ENCODE data around the gene OR8D2.

The OR8D2 gene, protein sequence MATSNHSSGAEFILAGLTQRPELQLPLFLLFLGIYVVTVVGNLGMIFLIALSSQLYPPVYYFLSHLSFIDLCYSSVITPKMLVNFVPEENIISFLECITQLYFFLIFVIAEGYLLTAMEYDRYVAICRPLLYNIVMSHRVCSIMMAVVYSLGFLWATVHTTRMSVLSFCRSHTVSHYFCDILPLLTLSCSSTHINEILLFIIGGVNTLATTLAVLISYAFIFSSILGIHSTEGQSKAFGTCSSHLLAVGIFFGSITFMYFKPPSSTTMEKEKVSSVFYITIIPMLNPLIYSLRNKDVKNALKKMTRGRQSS

DNA sequence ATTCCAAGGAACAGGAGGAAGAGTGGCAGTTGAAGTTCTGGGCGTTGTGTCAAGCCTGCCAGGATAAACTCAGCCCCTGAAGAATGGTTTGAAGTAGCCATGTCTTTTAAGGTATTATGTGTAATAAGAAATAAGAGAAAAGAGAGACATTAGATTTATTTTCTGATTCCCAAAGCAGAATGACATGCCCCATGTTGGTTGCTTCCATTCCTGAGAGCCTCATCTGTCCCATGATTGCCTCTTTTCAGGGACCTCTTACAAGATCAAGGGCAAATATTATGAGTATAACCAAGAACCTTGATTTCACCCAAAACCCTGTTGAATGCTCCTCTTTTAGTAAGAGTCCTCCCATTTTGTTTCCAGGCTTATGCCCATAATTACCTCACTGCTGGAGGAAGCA, at the start of gene OR8D2:
OR8D2 (minus strand) TSS at position 101 of the 400 bp plus-strand sequence; CDS start at position 101, 0 bp downstream.
- no peak for DNase-seq (ENCODE audit: low read depth in 3 of 3)

DNA sequence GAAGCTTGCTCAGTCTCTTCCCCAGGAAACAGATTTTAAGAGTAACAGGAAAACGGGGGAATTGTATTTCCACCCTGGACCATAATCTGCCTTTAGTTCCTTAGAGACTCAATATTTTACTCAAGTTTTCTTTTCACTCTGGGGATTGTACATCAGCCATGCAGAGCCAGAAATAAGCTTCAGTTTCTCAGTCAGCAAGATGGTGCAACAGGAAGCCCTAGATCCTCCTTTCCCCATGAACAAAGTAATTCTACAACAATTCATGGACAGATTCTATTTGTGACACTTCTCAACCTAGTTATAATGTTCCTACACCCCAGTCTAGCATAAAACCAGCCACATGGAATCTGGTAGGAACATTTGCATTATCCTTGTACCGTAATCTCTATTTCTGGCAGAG, 39.6 kb upstream of the OR8D2 start:
- DNase-seq (ENCODE audit: low read depth in 3 of 3), result no peak

DNA sequence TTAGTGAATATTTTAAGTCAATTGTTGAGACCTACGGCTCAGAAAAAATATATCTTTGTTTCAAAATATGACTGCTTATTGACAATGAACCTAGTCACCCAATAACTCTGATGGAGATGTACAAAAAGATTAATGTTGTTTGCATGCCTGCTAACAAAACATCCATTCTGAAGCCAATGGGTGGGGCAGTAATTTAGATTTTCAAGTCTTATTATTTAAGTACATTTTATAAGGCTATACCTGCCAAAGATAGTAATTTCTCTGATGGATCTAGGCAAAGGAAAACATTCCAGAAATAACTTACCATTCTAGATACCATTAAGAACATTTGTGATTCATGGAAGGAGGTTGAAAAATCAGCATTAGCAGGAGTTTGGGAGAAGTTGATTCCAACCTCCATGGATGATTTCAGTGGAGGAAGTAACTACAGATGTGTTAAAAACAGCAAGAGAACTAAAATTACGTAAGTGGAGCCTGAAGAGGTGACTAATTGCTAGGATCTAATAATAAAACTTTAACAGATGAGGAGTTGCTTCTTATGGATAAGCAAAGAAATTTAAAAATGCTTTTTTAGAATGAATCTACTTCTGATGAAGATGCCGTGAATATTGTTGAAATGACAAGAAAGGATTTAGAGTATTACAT, 26.4 kb upstream of the OR8D2 start:
- DNase-seq (ENCODE audit: low read depth in 3 of 3), result no peak

DNA sequence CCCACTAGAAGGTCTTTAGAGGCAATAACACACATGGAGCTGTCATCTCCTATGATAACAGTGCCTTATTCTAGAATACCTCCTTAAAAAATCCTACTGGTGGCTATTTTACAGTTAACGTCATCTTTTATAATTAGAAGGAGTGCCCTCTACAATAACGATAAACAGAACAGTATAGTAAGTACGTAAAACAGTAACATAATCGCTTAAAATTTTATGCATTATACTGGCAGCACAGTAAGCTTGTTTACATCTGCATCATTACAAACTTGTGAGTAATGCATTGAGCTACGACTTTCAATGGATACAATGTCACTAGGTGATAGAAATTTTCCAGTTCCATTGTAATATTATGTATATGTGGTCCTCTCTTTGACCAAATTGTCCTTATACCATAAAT, 24.3 kb upstream of the OR8D2 start:
- DNase-seq (ENCODE audit: low read depth in 3 of 3), result no peak

- DNase-seq (ENCODE audit: low read depth in 3 of 3), result no peak
Measured at GRCh38 chr11:124340142-124340447, 20.1 kb upstream of the OR8D2 start.

DNA sequence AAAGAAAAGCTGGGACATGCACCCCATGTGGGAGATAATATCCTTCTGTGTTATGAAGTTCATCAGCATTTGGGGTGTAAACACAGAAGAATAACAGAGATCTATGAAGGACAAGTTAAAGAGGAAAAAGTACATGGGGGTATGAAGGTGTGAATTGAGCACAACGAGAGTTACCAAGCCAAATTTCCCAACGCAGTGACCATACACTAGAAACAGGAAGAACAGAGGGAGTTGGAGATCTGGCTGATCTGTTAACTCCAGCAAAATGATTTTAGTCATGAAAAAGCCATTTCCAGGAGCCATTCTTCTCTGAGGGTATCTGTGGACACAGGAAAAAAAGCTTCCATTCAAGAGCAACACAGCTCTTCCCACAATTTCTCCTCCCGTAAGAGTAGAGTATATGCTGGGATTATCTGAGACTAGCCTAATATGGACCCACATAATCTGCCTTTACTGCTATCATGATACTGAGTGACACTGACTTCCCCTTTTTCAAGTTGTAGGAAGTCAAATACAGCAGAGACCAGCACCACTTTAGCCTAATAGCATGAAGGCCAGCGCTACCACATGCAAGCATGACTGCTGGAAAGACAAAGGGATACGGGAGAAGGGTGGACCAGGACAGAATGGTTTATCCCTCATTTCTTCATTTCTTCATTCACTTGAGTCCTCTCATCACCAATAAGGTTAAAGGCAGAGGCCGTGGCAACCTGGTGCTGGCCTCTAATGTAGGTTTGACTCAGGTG, 19.6 kb upstream of the OR8D2 start:
- no peak for DNase-seq (ENCODE audit: low read depth in 3 of 3)

DNA sequence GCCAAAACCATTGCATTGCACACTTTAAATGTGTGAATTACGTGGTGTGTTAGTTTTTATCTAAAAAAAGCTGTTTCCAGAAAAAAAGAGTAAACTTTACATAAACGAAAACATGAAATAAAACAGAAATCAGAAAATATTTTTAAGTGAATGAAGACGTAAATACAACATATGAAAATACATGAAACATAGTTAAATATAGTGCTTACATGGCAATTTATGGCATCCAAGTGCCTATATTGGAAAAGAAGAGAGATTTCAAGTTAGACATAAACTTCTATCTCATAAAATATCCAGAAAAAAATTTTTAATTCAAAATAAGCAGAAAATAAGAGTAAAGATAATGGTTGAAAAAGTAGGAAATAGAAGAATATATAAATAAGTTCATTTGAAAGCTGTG, 11.9 kb upstream of the OR8D2 start:
- no peak for DNase-seq (ENCODE audit: low read depth in 3 of 3)

DNA sequence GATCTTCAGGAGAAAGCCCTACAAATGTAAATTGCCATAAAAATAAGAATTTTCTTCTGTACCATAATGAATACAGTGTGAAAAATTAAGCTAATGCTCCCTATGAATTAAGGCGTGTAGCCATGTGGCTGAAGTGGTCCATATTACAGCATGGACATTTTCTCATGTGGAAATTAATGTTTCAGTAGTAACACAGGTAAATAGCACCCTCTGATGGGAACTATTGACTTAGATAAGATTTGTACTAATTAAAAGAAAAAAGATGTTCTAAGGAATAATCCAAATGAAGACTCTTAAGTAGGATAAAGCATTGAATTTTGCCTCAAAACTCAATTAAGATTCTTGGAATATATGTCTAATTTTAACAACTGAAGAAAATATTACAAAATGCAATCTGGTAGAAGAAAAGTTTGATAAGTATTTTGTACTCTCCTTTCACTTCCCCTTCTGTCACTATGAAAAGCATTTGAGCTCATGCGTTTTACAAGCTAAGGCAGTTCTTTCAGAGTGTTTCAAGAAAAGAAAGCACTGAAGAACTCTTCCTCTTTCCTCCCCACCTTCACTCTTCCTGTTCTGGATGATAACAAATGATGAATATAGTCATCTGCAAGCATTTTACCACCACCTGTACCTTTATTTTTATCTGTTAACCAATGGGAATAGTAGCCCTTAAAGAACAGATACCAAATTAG, 9.9 kb upstream of the OR8D2 start:
- no peak for DNase-seq (ENCODE audit: low read depth in 3 of 3)

DNA sequence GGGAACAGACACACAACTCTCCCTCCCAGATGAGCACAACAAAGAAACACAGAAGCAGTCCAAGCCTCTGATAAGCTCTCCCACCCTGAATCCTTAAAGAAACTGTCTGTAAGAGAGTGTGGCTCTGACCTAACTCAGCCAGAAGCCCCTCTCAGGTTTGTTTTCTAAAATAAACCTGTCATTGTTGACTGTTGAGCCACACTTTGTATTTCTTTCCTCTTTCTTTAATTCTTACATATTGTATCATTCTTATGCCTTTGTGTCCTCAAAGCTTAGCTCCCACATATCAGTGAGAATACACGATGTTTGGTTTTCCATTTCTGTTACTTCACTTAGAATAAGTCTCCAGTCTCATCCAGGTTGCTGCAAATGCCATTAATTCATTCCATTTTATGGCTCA, 7.8 kb upstream of the OR8D2 start:
- DNase-seq (ENCODE audit: low read depth in 3 of 3), result no peak

- no peak for DNase-seq (ENCODE audit: low read depth in 3 of 3)
Measured at GRCh38 chr11:124322356-124322755, 2.4 kb upstream of the OR8D2 start.

- no peak for DNase-seq (ENCODE audit: low read depth in 3 of 3)
Measured at GRCh38 chr11:124315052-124315451, 4.9 kb downstream of the OR8D2 start.

GRCh38 chr11:124313849-124314248, 6.1 kb downstream of the OR8D2 start, which contains the start of gene OR8D1:
Gene OR8D1, minus strand, starts transcription at chr11:124313949. Its CDS starts 3,183 bp downstream, at chr11:124310766.
- DNase-seq (ENCODE audit: low read depth in 3 of 3), result no peak

DNA sequence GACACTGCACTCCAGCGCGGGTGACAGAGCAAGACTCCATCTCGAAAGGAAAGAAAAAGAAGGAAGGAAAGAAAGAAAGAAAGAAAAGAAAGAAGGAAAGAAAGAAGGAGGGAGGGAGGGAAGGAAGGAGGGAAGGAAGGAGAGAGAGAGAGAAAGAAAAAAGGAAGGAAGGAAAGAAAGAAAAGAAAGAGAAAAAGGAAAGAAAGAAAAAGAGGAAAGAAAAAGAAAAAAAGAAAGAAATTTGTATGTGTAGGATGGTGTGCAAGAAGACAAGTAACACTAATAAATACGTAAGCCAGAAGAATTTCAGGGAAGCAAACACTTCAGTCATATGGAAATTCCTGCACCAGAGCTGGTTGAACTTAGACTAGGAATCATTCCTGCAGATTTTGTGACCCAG, 6.9 kb downstream of the OR8D2 start:
- no peak for DNase-seq (ENCODE audit: low read depth in 3 of 3)

DNA sequence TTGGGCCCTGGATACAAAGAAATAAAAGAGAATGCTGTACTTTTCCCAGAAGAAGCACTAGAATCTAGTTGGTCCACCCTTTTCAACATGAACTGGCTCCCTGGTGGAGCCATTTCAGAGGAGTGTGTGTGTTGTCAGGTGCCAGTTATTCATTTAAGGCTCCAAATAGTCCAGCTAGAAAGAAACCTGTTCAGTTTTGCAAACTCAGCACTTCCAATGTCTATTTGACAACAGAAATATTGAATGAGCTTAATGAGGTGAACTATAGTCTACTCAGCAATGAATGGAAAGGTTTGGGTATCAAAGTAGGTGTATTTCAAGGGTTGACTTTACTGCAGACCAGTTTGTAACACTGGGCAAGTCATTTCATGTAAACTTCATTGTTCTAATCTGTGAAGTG, 8.3 kb downstream of the OR8D2 start:
- no peak for DNase-seq (ENCODE audit: low read depth in 3 of 3)

DNA sequence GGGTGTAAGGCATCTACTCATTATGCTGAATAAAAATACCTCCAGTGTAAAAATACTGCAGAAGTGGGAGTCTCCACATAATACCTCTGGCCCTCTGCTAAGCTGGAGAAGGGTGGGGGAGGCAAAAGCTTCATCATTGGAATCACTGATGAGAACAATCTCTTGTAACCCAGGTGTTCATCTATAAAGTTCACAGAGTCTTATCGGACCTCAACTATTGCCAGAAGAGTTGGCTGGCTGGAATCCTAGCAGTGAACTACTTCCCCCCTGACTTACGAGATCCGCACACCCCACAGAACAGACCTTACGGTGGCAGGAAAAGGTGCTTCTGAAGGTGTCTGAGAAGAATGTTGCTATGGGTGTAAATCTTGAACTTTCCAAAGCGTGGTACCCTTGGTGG, 8.7 kb downstream of the OR8D2 start:
- no peak for DNase-seq (ENCODE audit: low read depth in 3 of 3)

GRCh38 chr11:124310721-124311120, 9.3 kb downstream of the OR8D2 start:
- DNase-seq (ENCODE audit: low read depth in 3 of 3), result no peak

DNA sequence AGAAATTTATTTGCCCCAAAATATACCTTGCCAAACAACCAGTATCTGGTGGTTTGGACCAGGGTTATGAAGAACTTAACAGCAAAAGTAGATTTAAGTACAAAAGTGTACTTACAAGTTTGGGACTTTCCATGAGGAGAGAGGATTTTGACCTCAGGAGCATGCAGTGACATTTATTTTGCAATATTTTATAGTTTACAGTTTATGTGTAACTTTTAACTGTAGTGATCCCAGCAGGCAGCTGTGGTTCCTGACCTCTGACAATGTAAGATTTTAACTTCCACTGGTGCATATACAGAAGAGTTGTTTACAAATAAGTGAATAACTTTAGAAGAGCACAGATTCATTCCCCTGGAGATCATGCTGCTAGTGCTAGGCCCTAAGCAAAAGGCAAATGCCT, 12.9 kb downstream of the OR8D2 start:
- no peak for DNase-seq (ENCODE audit: low read depth in 3 of 3)

GRCh38 chr11:124302347-124303125, 17.5 kb downstream of the OR8D2 start:
- DNase-seq (ENCODE audit: low read depth in 3 of 3), result no peak

- no peak for DNase-seq (ENCODE audit: low read depth in 3 of 3)
Measured at GRCh38 chr11:124301548-124301947, 18.4 kb downstream of the OR8D2 start.

GRCh38 chr11:124297921-124298320, 22.1 kb downstream of the OR8D2 start:
- DNase-seq (ENCODE audit: low read depth in 3 of 3), result no peak

DNA sequence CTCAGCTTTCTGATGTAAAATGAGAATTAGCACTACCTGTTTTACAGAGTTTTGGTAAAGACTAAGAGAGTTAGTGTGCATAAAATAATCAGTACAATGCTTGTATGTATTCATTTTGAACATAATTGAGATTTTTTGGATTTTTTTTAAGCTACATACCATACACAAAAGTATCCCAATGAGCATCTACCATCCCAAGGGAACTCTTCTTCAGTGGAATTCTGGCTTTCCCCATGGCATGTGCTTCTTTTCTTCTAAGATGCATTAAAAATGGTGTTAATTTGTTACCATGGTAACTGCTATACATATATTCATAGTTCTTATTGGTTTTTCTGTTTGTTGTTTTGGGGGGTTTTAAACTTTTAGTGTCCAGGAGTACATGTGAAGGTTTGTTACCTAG, 24.0 kb downstream of the OR8D2 start:
- no peak for DNase-seq (ENCODE audit: low read depth in 3 of 3)

DNA sequence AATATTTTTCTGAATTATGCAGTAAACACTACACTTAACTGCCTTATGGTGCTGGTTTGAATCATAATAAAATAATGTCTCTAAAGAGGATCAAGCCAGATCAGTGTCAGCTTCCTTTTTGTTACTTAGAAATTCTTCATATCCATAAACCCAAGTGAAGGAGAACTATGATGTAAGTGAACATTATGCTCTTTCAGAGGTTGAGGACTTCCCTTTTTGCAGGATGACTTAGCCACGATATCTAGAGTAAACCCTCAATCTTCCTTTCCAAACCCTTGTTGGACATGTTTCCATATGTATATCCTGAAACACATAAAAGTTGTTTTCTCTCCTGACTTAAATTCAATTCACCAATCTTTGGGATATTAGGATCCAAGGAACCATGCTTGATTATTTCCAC, 25.3 kb downstream of the OR8D2 start:
- DNase-seq (ENCODE audit: low read depth in 3 of 3), result no peak
